GM10847 (cell line): Measurements from ENCODE around the gene DNAI4.

ENCODE experiments used
- POLR2A ChIP-seq: IDR thresholded peaks from 2 replicates; pipeline ENCODE4 v1.6.1; 2011; ENCODE audit not compliant: insufficient read length; ENCODE audit errors: extremely low read depth

The DNAI4 gene

DNA sequence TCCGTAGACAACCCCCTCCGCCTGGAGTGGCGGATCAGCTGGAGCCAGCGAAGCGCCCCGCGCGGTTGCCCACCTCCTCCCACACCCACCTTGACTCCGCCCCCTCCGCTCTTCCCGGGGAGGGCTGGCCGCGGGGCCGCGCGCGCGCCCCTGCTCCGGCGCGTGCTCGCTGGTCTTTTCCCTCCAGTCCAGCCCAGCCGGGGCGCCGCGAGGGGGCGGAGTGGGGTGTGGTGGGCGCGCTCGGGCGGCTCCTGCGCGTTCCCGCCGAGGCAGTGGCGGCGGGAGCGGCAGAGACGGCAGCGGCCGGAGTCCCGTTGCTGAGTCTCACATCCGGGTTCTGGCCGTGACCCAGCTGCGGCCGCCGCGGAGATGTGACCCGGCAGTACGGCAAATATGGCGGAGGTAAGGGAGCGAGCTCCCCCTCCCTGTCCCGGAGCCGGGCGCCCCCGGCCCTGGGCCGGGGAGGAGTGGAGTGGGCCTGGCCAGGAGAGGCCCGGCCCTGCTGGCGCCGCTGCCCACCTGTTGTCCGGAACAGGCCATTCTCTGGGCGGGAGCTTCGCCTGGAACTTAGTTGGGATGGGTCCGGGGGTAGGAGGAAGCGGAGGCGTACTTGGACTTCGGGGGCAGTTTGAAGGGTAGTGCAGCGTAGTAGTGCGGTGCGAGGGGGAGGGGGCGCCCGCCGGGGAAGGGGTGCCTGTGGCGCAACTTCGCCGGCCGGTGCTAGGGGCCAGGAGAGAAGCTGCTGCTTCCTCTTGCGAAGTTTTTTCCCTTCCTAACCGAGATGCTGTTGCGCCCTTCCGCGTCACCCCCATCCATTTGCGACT is 5.6 kb upstream of the DNAI4 start:
- peak; percentile 66 for TF ChIP-seq POLR2A

DNA sequence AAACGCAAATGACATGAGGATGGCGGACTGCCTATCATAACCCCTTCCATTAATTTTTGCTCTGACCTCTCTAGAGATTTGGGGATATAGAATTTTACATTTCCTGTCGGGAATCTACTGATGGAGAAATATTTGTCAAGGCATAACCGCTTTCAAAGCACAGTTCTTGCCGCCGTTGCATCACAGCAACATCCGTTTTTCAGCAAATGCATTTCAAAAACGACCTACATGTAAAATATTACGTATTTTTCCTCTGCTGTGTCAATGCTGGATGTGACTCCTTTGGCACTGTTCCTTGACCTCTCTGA is 5.0 kb upstream of the DNAI4 start:
- no peak for TF ChIP-seq POLR2A

DNA sequence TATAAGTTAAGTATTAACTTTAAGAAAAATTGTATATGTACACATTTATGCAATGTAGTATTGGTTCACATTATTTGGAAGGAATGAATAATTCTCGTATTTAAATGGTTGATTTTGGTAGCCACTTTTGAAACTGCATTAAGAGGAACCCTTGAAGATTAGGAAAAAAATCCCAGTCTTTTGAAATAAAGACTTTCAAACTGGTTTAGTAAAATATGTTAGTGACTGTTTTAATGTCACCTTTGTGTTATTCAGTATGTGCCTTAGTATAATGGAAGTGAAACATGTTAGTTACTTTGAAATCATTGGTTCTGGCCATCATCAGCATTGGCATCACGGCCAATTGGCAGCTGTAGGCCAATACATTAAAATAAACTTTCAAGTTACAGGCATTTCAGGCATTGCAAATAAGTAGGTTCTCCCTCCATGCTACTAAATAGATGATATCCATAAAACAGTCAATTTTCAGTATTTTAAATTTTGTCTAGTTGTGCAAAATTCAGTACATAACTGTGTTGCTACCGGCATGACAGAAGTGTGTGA is 4.6 kb upstream of the DNAI4 start:
- no peak for TF ChIP-seq POLR2A

DNA sequence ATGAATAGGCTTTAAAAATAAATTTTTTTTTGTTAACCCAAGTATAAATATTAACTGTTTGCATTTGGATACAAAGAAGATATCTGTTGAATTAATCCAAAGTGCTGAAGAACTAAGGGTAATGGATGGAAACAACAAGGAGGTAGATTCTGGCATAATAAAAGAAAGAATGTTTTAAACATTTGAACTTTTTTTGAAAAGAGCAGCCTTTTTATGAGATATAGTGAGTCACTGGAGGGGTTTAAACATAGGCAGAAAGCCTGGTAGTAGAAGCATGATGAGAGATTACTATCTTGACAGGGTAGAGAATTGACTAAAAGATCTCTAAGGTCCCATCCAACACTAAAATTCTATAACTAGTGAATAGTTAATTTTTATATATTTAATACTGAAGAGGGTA is 2.9 kb upstream of the DNAI4 start:
- no peak for TF ChIP-seq POLR2A

DNA sequence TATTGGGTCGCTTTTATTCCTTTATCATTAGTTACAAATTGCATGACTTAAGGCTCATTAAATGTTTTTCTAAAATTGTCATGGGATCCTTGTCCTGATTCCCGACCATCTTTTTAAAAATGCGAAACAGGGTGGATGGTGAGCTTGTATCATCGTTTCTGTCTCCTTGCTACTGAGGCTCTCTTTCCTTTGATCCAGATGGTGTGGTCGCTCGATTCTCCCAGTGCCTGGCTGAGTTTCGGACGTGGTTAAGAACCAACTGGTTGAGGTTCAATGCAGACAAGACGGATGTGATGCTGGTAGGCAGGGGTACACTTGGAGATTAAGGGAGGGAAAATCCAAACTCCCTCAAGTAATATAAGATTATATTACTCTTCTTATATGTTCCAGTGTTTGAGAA is 1.3 kb upstream of the DNAI4 start:
- TF ChIP-seq POLR2A: no peak

DNA sequence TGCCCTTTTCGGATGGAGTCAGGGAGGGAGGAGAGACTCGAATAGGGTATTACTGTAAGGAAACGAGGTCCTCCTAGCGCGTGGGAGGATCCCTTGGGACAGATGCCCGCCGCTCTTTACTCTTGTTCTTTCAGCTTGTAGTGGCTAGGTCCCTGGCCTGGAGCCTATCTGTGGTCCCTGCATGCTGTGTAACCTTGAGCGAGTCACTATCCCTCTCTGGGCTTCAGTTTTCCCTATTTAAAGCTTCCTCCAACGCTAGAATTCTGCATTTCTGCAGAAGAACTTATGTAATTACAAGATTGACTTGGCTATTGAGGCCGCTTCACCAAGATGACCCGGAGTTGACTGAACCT is 878 bp upstream of the DNAI4 start:
- no peak for TF ChIP-seq POLR2A

DNA sequence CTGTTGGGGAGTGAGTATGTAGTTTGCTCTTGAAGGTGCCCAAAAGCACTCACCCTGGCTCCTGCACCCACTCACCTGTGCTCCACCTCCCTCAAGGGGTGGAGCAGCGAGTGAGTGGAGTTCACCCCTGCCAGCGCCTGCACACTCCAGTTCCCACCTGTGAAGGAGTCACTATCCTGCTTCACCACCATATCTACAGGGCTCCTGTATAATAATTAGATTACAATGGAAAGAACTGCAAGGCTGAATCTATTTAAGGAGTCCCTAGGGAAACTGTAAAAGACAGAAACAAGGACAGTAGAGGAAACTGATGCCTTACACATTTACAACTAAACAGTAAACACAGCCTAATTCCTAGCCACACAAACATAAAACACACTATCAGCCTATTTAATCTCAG is 4.1 kb downstream of the DNAI4 start:
- TF ChIP-seq POLR2A: no peak

DNA sequence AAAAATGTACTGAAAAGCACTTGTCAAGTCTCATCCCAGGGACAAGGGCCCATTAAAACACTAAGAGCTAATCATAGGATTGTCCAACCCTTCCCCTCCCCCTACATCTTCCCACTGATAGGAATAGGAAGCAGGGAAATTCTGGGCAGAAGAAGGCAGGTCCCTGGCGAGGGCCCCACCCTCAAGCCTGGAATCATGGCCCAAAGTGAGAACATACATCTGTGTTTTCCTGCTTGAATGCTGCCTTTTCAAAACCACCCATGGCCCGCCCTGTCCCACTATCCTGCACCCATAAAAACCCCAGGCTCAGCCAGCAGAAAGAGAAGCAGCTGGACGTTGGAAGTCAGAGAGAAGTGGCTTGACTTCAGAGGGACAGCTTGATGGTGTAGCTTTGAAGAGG is 4.8 kb downstream of the DNAI4 start:
- no peak for TF ChIP-seq POLR2A

DNA sequence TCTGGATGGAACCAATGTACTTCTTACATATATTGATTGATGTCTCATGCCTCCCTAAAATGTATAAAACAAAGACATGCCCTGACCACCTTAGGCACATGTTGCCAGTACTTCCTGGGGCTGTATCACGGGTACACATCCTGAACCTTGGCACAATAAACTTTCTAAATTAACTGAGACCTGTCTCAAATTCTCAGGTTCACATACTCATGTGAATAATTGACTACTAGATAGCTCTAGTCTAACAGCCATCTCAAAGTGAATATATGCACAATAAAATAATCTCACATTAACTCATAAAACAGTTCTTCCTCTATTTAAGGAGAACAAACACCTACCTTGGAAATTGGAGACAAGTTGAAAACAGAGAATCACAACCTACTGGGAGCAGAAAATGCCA is 5.6 kb downstream of the DNAI4 start:
- no peak for TF ChIP-seq POLR2A

DNA sequence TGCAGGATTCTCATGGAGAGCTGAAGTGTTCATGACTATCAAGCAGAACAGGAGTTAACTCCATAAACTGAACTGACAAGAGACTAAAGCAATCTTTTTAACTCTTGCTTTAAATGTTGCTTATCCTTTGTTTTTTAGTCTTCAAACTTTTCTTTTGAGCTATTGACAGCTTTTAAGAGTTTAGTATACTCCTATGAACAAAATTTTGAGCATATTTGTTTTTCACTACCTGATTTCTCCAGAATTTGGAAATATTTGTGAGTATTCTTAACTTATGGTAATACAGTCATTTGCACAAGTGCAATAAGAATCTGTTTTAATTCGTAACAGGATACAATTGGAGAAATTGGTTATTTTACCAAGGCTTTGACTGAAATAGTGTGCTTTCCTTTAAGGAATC is 7.2 kb downstream of the DNAI4 start:
- no peak for TF ChIP-seq POLR2A

DNA sequence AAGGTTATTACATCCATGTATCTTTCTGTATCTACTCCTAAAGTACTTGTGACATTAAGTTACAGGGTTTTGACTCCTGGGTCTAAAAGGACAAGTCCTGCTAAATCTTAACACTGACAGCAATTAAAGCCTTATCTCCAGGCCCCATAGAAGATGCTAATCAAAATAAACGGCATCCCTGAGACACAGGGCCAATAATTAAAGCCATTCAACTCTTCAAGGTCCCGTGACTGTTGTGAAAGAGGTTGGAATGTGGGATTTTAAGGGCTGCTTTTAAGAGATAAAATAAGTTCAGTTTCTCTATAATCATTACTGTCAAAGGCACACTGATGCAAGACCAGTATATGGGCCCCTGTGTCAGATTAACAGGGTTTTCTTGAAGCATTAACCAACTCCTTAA is 8.3 kb downstream of the DNAI4 start:
- no peak for TF ChIP-seq POLR2A

DNA sequence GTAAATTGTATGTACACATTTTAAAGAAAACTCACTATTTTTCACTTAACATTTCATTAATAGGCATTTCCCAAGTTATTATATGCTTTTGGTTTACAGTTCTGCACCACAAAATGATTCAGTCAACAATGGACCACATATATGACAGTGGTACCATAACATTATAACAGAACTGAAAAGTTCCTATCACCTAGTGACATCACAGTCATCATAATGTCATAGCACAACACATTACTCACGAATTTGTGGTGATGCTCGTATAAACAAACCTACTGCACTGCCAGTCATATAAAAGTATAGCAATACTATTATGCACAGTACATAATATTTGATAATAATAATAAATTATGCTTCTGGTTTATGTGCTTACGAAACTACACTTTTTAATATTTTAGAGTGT is 30.9 kb downstream of the DNAI4 start:
- no peak for TF ChIP-seq POLR2A

DNA sequence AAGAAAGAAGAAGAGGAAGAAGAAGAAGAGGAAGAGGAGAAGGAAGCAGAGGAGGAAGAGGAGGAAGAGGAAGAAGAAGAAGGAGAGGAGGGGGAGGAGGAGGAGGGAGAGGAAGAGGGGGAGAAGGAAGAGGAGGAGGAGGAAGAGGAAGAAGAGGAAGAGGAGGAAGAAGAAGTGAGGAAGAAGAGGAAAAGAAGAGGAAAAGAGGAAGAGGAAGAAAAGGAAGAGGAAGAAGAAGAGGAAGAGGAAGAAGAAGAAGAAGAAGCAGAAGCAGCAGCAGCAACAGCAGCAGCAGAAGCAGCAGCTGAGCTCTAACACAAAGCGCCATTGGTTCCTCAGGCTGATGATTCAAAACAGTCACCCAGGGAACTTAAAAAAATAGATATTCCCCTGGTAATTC is 34.0 kb downstream of the DNAI4 start:
- TF ChIP-seq POLR2A: no peak

DNA sequence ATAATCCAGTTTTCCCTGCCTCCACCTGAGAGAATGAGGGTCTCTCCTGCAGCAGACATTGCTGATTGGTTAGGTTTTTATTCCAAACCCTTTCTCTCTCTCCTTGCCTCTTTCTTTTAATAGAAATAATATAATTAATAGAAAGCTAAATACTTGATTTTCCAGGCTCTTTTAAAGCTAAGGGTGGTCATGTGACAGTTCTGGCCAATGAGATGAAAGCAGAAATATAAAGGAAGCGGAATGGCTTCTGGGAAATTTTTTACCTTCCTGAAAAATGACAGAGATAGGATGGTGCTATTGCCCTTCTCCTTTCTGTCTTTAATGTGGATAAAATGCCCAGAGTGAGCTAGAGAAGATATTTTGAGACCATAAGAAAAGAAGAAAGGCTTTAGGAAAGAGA is 35.6 kb downstream of the DNAI4 start:
- no peak for TF ChIP-seq POLR2A

DNA sequence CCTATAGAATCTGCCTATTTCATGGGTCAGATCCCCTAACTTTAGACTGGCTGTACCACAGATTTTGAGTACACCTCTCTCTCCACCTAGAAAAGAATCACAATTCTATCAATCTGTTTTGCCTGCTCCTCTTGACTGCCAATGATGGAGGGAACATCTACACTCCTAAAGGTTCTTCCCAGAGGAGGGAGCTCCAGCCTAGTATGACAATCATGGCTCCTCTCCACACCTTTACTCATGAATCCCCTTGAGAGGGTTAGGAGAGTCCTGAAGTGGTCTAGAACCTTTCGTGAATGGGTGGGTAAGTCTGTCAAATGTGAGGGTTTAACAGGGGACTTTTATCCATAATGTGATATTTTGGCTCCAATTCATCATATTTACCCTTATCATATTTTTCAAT is 48.0 kb downstream of the DNAI4 start:
- no peak for TF ChIP-seq POLR2A

DNA sequence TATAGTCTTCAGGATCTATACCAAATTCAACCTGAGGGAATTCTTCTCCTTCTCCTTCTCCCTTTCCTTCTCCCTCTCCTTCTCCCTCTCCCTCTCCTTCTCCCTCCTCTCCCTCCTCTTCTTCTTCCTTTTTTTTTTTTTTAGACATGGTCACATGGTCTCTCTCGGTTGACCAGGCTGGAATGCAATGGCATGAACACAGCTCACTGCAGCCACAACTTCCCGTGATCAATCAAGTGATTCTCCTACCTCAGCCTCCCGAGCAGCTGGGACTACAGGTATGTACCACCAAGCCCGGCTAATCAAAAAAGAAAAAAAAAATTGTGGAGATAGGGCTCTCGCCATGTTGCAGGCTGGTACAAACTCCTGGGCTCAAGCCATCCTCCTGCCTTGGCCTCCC is 51.5 kb downstream of the DNAI4 start:
- no peak for TF ChIP-seq POLR2A

DNA sequence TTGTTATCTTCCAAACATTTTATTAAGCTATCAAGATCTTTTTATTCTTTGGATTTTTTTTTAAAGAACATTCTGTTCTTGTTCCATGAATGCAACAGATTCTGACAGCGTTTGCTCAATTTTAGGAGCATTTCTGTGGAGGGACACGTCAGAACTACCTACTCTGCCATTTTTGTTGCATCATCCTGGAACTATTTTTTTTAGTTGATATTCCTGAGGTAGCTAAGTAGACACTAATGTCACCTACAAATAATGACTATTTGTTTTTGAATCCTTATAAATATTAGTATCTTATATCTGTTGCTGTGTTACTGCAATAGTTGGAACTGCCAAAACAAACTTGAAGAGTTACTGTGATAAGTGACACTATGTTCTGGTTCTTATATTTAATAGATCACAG is 57.2 kb downstream of the DNAI4 start:
- TF ChIP-seq POLR2A: no peak
